Endothelial cell of umbilical vein (primary cell): ENCODE data around the gene RAB6B. TPM values are rescaled to one million over a fixed set of nuclear protein-coding genes. Genes with fewer than 3 reads are reported as not detected.

Source experiments
- BruUV-seq: library from RNA; stranded (reverse); fragments of 400-500 nt; replicated peaks from 2 replicates; lab custom pipeline; 2021; lab: Mats Ljungman, UMichigan
- CTCF ChIA-PET: fragments of 300-600, 350-600 bp; sonication (Branson Sonifier 250); formaldehyde crosslinking; loops from one replicate; lab custom pipeline; 2021; ENCODE audit warnings: antibody characterized with exemption, inconsistent platforms; lab: Charles Lee
- POLR2A ChIA-PET: fragments of 300-600, 350-600 bp; sonication (Branson Sonifier 250); formaldehyde crosslinking; loops from one replicate; lab custom pipeline; 2021; ENCODE audit warnings: antibody characterized with exemption, inconsistent platforms; lab: Charles Lee
- DNase-seq: peaks from one replicate; pipeline ENCODE4 v3.0.0-alpha.2; 2011; ENCODE audit warnings: low read depth, low spot score
- FAIRE-seq: peaks from 2 replicates; lab custom pipeline; 2011; peaks lifted over from hg19 to GRCh38; lab: Jason Lieb, UNC
- H2AFZ ChIP-seq: 2 replicates; pipeline ENCODE4 v1.6.0; 2012; ENCODE audit warnings: low read depth, low read length, control low read depth, inconsistent platforms
- H3K27ac ChIP-seq: 2 replicates; pipeline ENCODE4 v1.5.1; 2011; ENCODE audit warnings: low read depth, mild to moderate bottlenecking, control low read depth, low read length, moderate library complexity; ENCODE audit not compliant: insufficient read depth
- H3K27me3 ChIP-seq, 2 experiments: 2 replicates each; pipeline versions ENCODE4 v1.6.0 to v1.6.1; 2011; ENCODE audit warnings: low read length in 2 of 2, mixed read lengths in 1 of 2; ENCODE audit not compliant: control insufficient read depth in 2 of 2, insufficient read depth in 2 of 2
- H3K36me3 ChIP-seq, 2 experiments: 2 replicates in 1 of 2; 3 replicates in 1 of 2; pipeline ENCODE4 v1.5.1; 2011; ENCODE audit warnings: low read length in 2 of 2, mild to moderate bottlenecking in 1 of 2, moderate library complexity in 1 of 2; ENCODE audit not compliant: control insufficient read depth in 2 of 2, insufficient read depth in 2 of 2; ENCODE audit errors: extremely low read depth in 1 of 2
- H3K4me1 ChIP-seq: 3 replicates; pipeline ENCODE4 v1.5.1; 2011; ENCODE audit warnings: mild to moderate bottlenecking, low read length; ENCODE audit not compliant: control insufficient read depth, insufficient read depth; ENCODE audit errors: extremely low read depth
- H3K4me2 ChIP-seq: 2 replicates; pipeline ENCODE4 v1.6.1; 2011; ENCODE audit warnings: low read length, control low read depth, mixed read lengths; ENCODE audit not compliant: insufficient read depth
- H3K4me3 ChIP-seq, 3 experiments: fragments of 200-600 bp in 1 of 3; sonication (generic), shearing (Covaris generic) in 1 of 3; replicated peaks in 1 of 3; 2 replicates each; pipeline ENCODE4 v1.5.1; 2011 to 2016; ENCODE audit warnings: control low read depth in 3 of 3, low read length in 3 of 3, mild to moderate bottlenecking in 2 of 3, inconsistent platforms in 1 of 3, low read depth in 1 of 3, moderate library complexity in 1 of 3; ENCODE audit not compliant: insufficient read depth in 1 of 3
- H3K79me2 ChIP-seq: 2 replicates; pipeline ENCODE4 v1.6.0; 2012; ENCODE audit warnings: low read length, inconsistent platforms; ENCODE audit not compliant: control insufficient read depth, insufficient read depth
- H3K9ac ChIP-seq: replicated peaks from 2 replicates; pipeline ENCODE3; 2011; ENCODE audit warnings: low read length, control low read depth; ENCODE audit not compliant: insufficient read depth; ENCODE audit errors: extremely low read depth
- H3K9me1 ChIP-seq: replicated peaks from 3 replicates; pipeline ENCODE4 v1.6.0; 2011; ENCODE audit warnings: mild to moderate bottlenecking, low read length; ENCODE audit not compliant: control insufficient read depth, insufficient read depth; ENCODE audit errors: extremely low read depth
- H3K9me3 ChIP-seq: replicated peaks from 2 replicates; pipeline ENCODE4 v1.5.1; 2012; ENCODE audit warnings: low read length, inconsistent platforms; ENCODE audit not compliant: control insufficient read depth, insufficient read depth
- H4K20me1 ChIP-seq: replicated peaks from 2 replicates; pipeline ENCODE3; 2011; ENCODE audit warnings: mild to moderate bottlenecking, low read length; ENCODE audit not compliant: control insufficient read depth, insufficient read depth; ENCODE audit errors: extremely low read depth
- CTCF ChIP-seq, 2 donors: IDR thresholded peaks; 1 replicate in 1 of 2; 2 replicates in 1 of 2; pipeline ENCODE4 v1.5.1; 2011; ENCODE audit warnings: low read length in 2 of 2, mild to moderate bottlenecking in 2 of 2, moderate library complexity in 2 of 2, control low read depth in 1 of 2, inconsistent platforms in 1 of 2, low read depth in 1 of 2; ENCODE audit not compliant: insufficient read depth in 1 of 2; ENCODE audit errors: extremely low read depth in 1 of 2
- EZH2 ChIP-seq: IDR thresholded peaks from 2 replicates; pipeline ENCODE4 v1.6.1; 2012; ENCODE audit warnings: borderline replicate concordance, low read depth, mild to moderate bottlenecking, moderate library complexity, low read length, inconsistent platforms; ENCODE audit not compliant: severe bottlenecking
- FOS ChIP-seq: IDR thresholded peaks from 2 replicates; pipeline ENCODE4 v1.6.1; 2011; ENCODE audit warnings: mild to moderate bottlenecking, low read length, moderate library complexity, borderline replicate concordance; ENCODE audit not compliant: insufficient read depth
- GATA2 ChIP-seq: IDR thresholded peaks from 2 replicates; pipeline ENCODE4 v1.7.0; 2011; ENCODE audit warnings: low read depth, mild to moderate bottlenecking, moderate library complexity, mixed read lengths, low read length; ENCODE audit not compliant: insufficient read length, insufficient read depth
- JUN ChIP-seq: IDR thresholded peaks from 2 replicates; pipeline ENCODE4 v1.6.1; 2011; ENCODE audit warnings: borderline replicate concordance, low read depth; ENCODE audit not compliant: insufficient read length, insufficient read depth
- MAX ChIP-seq: IDR thresholded peaks from 2 replicates; pipeline ENCODE4 v1.6.1; 2011; ENCODE audit not compliant: insufficient read depth, insufficient read length
- MYC ChIP-seq: IDR thresholded peaks from one replicate; pipeline ENCODE4 v1.6.1; 2011; ENCODE audit warnings: mild to moderate bottlenecking, low read depth, low read length
- POLR2A ChIP-seq: IDR thresholded peaks from 2 replicates; pipeline ENCODE4 v1.6.1; 2012; ENCODE audit warnings: low read depth, mild to moderate bottlenecking, control low read depth, low read length
- POLR2AphosphoS5 ChIP-seq: IDR thresholded peaks from 2 replicates; pipeline ENCODE4 v1.6.1; 2012; ENCODE audit warnings: low read depth, mild to moderate bottlenecking, control low read depth, low read length, moderate library complexity; ENCODE audit not compliant: insufficient read depth
- dilution Hi-C: fragments of 300-500 bp; cut with MboI; formaldehyde crosslinking; loops from one replicate; pipeline ENCODE4 v1.15.0; 2019; ENCODE audit warnings: low sequenced_read_pairs; ENCODE audit not compliant: extremely low pct_ligation_motif_present
- intact Hi-C: fragments of 100-400 bp; cut with micrococcal nuclease; formaldehyde crosslinking; loops from one replicate; pipeline ENCODE4 v1.10.0; 2022
- polyA plus RNA-seq, 4 experiments: library from polyadenylated mRNA; depleted of rRNA in 3 of 4; stranded (reverse) in 3 of 4; unstranded in 1 of 4; fragments of >200 nt; gene quantifications; 2 replicates each; pipeline versions ENCODE4 v1.2.1 to v1.2.3, GENCODE V29; 2011 to 2012; ENCODE audit warnings: missing spikeins in 1 of 4
- total RNA-seq: library from RNA; stranded (reverse); gene quantifications from 2 replicates; pipeline ENCODE4 v1.2.3, GENCODE V29; 2021

RAB6B gene
- total and polyA plus RNA-seq, 2 donors (not counting 3 experiments of a cell fraction or from before 2014, with no cell fraction given): 1.7 to 6.7 TPM

GRCh38 chr3:133854264-133855001 lies 41.2 kb downstream of the RAB6B start:
- no TSS peak for BruUV-seq
- CTCF ChIA-PET: interaction anchor here (2.5 kb wide), 1 partner anchor 13 kb away, joined by 13 read pairs; no protein-coding TSS in a partner anchor
- Histone ChIP-seq H3K4me3 (no peak overlapping the region), H3K27ac (no peak overlapping the region), H3K9ac (no peak overlapping the region), H3K9me1 (no peaks in the 10 kb centered on the region), H2AFZ (no peak overlapping the region), H3K79me2 (no peaks in the 10 kb centered on the region), H3K4me1 (no peaks in the 10 kb centered on the region), H3K4me2 (no peak overlapping the region), H3K9me3 (no peaks in the 10 kb centered on the region), H3K36me3 (no peaks in the 10 kb centered on the region), H3K27me3 (no peaks in the 10 kb centered on the region), H4K20me1 (no peaks in the 10 kb centered on the region)
- POLR2A ChIA-PET: no interaction called here
- dilution Hi-C loops: no loop called here
- no peak for FAIRE-seq
- no peak for DNase-seq
- TF ChIP-seq MAX: no peak
- intact Hi-C loops: no loop called here

- no peaks in the 10 kb centered on the region for H4K20me1 ChIP-seq
- no peaks in the 10 kb centered on the region for H3K9me3 ChIP-seq
- TF ChIP-seq JUN (no peak), POLR2AphosphoS5 (no peak), POLR2A (no peak), EZH2 (no peak), MYC (no peak), CTCF (IDR thresholded peaks at IDR 0.05; ENCODE audit: extremely low read depth in 1 of 2, insufficient read depth in 1 of 2, low read depth in 1 of 2, low read length in 2 of 2) (no peak), MAX (no peak), GATA2 (no peak), FOS (no peak)
- no peak overlapping the region for H3K27ac ChIP-seq
- H3K27me3 ChIP-seq: no peaks in the 10 kb centered on the region
- intact Hi-C loops (no loop called here), dilution Hi-C loops (no loop called here)
- H3K9ac ChIP-seq: no peak overlapping the region
- no peak overlapping the region for H2AFZ ChIP-seq
- no peak for FAIRE-seq
- CTCF ChIA-PET: interaction anchor here (2.2 to 2.5 kb wide), 2 partner anchors 10 to 14 kb away, joined by 6 to 13 read pairs; no protein-coding TSS in a partner anchor
- no peak overlapping the region for H3K4me3 ChIP-seq
- POLR2A ChIA-PET: no interaction called here
- H3K4me1 ChIP-seq: no peaks in the 10 kb centered on the region
- no peaks in the 10 kb centered on the region for H3K79me2 ChIP-seq
- no peaks in the 10 kb centered on the region for H3K36me3 ChIP-seq
- H3K9me1 ChIP-seq: no peaks in the 10 kb centered on the region
- no peak for DNase-seq
- no peak overlapping the region for H3K4me2 ChIP-seq
- no TSS peak for BruUV-seq
These were observed 41.8 kb downstream of the RAB6B start for GRCh38 chr3:133853925-133854227.
